ENCODE data around the gene ANO4.

DNA sequence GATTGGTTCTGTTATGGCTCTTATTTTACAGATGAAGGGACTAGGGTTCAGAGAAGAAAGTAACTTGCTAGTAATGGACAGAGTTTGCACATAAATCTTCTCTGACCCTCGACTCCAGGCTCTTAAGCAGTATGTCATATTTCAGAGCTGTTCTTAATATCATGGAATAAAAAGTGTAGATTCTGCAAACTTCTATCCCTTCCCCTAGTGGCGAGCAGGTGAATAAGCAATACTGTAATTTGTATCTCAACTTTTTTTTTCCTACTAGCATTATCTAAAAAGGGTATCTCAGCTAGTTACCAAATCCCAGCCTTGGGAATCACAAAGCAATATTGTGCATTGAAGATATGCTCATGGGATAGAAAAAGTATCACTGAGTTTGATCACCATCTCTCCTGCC is 83.2 kb downstream of the ANO4 start:
- TF ChIP-seq, protein P1, sequence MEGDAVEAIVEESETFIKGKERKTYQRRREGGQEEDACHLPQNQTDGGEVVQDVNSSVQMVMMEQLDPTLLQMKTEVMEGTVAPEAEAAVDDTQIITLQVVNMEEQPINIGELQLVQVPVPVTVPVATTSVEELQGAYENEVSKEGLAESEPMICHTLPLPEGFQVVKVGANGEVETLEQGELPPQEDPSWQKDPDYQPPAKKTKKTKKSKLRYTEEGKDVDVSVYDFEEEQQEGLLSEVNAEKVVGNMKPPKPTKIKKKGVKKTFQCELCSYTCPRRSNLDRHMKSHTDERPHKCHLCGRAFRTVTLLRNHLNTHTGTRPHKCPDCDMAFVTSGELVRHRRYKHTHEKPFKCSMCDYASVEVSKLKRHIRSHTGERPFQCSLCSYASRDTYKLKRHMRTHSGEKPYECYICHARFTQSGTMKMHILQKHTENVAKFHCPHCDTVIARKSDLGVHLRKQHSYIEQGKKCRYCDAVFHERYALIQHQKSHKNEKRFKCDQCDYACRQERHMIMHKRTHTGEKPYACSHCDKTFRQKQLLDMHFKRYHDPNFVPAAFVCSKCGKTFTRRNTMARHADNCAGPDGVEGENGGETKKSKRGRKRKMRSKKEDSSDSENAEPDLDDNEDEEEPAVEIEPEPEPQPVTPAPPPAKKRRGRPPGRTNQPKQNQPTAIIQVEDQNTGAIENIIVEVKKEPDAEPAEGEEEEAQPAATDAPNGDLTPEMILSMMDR (IDR thresholded peaks at IDR 0.05) = no peak
- TF ChIP-seq POLR2A (IDR thresholded peaks at IDR 0.05) = no peak

All from lower leg skin (tissue), 3 donors.